PFSK-1 (cell line): ENCODE data around the gene MSGN1.

Experiments used
- POLR2AphosphoS5 ChIP-seq: IDR thresholded peaks from 2 replicates; pipeline ENCODE4 v1.6.1; 2012; ENCODE audit warnings: low read depth, mild to moderate bottlenecking, control low read depth, low read length, moderate library complexity
- SIN3A ChIP-seq: IDR thresholded peaks from 2 replicates; pipeline ENCODE4 v1.6.1; 2012; ENCODE audit warnings: mild to moderate bottlenecking, low read length, moderate library complexity, borderline replicate concordance; ENCODE audit not compliant: insufficient read depth

DNA sequence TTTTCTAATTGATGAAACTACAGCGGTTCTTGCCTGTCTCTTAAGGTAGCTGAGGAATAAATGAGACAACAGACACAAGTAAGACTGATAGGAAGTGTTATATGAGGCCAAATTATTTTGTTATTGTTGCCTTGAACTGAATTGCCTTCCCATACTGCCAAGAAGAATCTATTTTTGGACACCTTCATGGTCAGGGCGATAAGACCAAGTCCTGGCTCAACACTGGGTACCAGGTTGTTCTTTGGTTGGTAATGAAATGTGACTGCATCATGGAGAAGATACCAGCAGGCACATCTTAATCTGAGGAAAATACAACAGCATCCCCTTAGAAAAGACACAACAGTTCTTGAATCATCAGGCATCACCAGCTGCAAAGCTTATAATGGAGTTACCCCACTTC, 23.7 kb downstream of the MSGN1 start:
- no peak for TF ChIP-seq SIN3A
- TF ChIP-seq POLR2AphosphoS5 = no peak
